ENCODE measurements around the gene CHRNB2.
"Not testable (repeated sequence)": the region's sequence is repeated elsewhere in the genome, so short reads cannot be mapped to it uniquely, and the experiment has no call there.

CHRNB2 gene

GRCh38 chr1:154567386-154568156 is at the start of gene CHRNB2:
CHRNB2 (plus strand) TSS chr1:154567778; CDS start chr1:154568045, 267 bp downstream.
- no peak for TF ChIP-seq CTCF (IDR thresholded peaks at IDR 0.05; ENCODE audit: low read depth, low read length)
- no peak within 1 kb of the TSS for H3K4me3 ChIP-seq (ENCODE audit: low read depth, low read length)

DNA sequence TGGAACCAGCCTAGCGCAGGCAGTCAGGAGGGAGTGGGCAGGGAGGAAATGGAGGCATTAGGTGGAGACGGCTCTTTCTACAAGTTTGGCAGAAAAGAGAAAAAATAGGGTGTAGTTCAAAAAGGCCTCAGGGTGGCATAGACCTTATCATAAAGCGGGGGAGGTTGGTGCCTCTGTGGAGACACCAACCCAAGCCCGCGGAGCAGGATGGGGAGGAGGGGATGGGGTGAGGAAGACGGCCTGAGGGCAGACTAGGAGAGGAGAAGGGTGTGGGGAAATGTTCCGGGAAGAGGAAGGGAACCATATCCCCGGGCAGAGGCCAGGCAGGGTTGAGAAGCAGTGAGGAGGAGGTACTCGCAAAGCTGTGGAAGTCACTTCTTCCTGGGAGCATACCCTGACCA is 48.0 kb upstream of the CHRNB2 start:
- H3K4me3 ChIP-seq (ENCODE audit: low read depth, low read length) = no peak overlapping the region
- TF ChIP-seq CTCF (IDR thresholded peaks at IDR 0.05; ENCODE audit: low read depth, low read length) = no peak

- H3K4me3 ChIP-seq (ENCODE audit: low read depth, low read length) = no peak overlapping the region
- no peak for TF ChIP-seq CTCF (IDR thresholded peaks at IDR 0.05; ENCODE audit: low read depth, low read length)
Observed at GRCh38 chr1:154520333-154520732, 47.2 kb upstream of the CHRNB2 start.

DNA sequence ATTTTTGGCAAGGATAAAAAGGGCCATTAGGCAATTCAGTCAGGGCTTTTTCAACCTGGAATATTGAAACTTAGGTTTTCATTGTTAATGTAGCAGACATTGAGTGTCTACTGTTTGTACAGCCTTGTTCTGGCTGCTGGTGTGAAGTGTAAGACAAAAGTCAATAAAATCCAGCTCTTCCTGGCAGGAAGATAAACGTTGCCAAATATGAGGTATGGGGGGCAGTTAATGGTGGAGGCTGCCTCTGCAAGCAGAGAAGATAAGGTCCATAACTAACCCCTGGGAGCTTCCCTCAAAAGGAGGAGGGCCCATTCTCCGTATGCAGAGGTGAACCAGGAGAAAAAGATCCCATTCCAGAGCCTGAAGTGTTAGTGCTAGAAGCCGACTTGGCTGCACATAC is 45.9 kb upstream of the CHRNB2 start:
- H3K4me3 ChIP-seq (ENCODE audit: low read depth, low read length) = no peak overlapping the region
- no peak for TF ChIP-seq CTCF (IDR thresholded peaks at IDR 0.05; ENCODE audit: low read depth, low read length)

DNA sequence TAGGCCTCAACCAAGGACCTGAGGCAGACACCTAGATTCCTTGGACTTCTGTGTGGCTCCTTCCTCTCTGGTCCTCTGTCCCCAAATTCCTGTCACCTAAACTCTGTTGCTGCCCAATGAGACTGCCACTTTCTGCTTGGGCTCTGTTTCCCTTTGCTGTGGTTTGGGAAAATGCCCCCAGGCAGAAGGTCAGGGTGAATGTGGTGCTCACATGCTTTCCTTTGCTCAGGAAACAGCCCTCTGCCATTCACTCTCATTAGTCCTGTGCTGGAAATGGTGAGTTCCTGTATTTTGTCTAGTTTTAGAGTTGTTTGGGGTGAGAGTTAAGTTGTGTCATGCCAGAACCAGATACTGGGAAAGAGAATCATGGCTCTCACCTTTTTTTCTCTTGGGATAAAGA is 42.7 kb upstream of the CHRNB2 start:
- H3K4me3 ChIP-seq (ENCODE audit: low read depth, low read length) = no peak overlapping the region
- TF ChIP-seq CTCF (IDR thresholded peaks at IDR 0.05; ENCODE audit: low read depth, low read length) = no peak

DNA sequence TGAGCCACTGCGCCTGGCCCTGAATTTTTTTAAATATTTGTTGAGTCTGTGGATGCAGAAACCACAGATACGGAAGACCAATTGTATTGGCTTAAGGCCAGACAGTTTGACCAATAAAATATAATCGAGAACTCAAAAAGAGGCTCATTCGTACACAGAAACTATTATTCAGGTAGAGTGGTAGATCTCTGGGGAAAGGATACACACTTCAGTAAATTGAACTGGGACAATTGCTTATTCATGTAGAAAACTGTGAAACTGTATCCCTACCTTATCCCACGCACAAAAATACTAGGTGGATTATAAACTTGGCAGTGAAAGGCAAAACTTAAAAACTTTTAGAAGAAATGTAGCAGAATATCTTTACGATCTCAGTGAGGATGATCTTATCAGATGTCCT is 40.4 kb upstream of the CHRNB2 start:
- H3K4me3 ChIP-seq (ENCODE audit: low read depth, low read length) = no peak overlapping the region
- no peak for TF ChIP-seq CTCF (IDR thresholded peaks at IDR 0.05; ENCODE audit: low read depth, low read length)

GRCh38 chr1:154529308-154529707 is 38.3 kb upstream of the CHRNB2 start:
- H3K4me3 ChIP-seq (ENCODE audit: low read depth, low read length) = no peak overlapping the region
- TF ChIP-seq CTCF (IDR thresholded peaks at IDR 0.05; ENCODE audit: low read depth, low read length) = no peak

DNA sequence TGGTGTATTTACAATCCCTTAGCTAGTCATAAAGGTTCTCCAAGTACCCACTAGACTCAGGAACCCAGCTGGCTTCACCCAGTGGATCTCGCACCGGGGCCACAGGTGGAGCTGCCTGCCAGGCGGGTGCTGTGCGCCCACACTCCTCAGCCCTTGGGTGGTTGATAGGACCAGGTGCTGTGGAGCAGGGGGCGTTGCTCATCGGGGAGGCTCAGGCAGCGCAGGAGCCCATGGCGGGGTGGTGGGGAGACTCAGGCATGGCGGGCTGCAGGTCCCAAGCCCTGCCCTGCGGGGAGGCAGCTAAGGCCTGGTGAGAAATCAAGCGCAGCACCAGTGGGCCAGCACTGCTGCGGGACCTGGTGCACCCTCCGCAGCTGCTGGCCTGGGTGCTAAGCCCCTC is 35.6 kb upstream of the CHRNB2 start:
- H3K4me3 ChIP-seq (ENCODE audit: low read depth, low read length) = not testable (repeated sequence)

All from WI38 (cell line).